K562 (cell line): Measurements from ENCODE around the gene HPCAL1. TPM values are rescaled to one million over a fixed set of nuclear protein-coding genes. Genes with fewer than 3 reads are reported as not detected.

ENCODE experiments used
- ATAC-seq: fragments of 200-7000 bp; cut with Tn5 transposase; 3 replicates; pipeline ENCODE4 v1.9.1; 2020; ENCODE audit warnings: moderate library complexity
- BruUV-seq: library from RNA; stranded (reverse); fragments of 400-500 nt; replicated peaks from 2 replicates; lab custom pipeline; 2021; lab: Mats Ljungman, UMichigan
- CTCF ChIA-PET: fragments of 300-600 bp; formaldehyde crosslinking; extraction: SDS; loops from one replicate; lab custom pipeline; 2021; ENCODE audit warnings: low intra/inter-chr PET ratio; lab: Yijun Ruan, JAX
- POLR2A ChIA-PET: fragments of 300-600, 350-650 bp; sonication (Branson Sonifier 250); formaldehyde crosslinking; extraction: SDS; loops from one replicate; lab custom pipeline; 2021; ENCODE audit warnings: antibody characterized with exemption, inconsistent platforms; lab: Yijun Ruan, JAX
- DNase-seq, 4 experiments: peaks; one replicate each; pipeline versions ENCODE4 v3.0.0 to v3.0.0-alpha.2; 2011 to 2018; ENCODE audit warnings: low spot score in 3 of 4, mixed read lengths in 3 of 4; ENCODE audit errors: extremely low read depth in 1 of 4
- FAIRE-seq: peaks from 2 replicates; lab custom pipeline; 2011; peaks lifted over from hg19 to GRCh38; lab: Jason Lieb, UNC
- H2AFZ ChIP-seq: 2 replicates; pipeline ENCODE4 v1.6.0; 2011; ENCODE audit warnings: low read depth, low read length, control low read depth, inconsistent platforms
- H3K27ac ChIP-seq: fragments of 200-600 bp; 3 replicates; pipeline ENCODE4 v1.8.0; 2011; ENCODE audit warnings: low read depth, mild to moderate bottlenecking, control low read depth, inconsistent platforms, low read length, moderate library complexity, mixed read lengths; ENCODE audit errors: extremely low read depth
- H3K27me3 ChIP-seq, 2 experiments: fragments of 300-600 bp in 1 of 2; 2 replicates in 1 of 2; 3 replicates in 1 of 2; pipeline versions ENCODE4 v1.6.0 to v1.8.0; 2011; ENCODE audit warnings: inconsistent platforms in 2 of 2, low read length in 2 of 2, mild to moderate bottlenecking in 1 of 2, mixed read lengths in 1 of 2, moderate library complexity in 1 of 2; ENCODE audit not compliant: control insufficient read depth in 2 of 2, insufficient read depth in 2 of 2
- H3K36me3 ChIP-seq: fragments of 300-600 bp; 3 replicates; pipeline ENCODE4 v1.8.0; 2011; ENCODE audit warnings: mild to moderate bottlenecking, low read length, inconsistent platforms; ENCODE audit not compliant: control insufficient read depth, insufficient read depth
- H3K4me1 ChIP-seq, 2 experiments: fragments of 200-600 bp in 1 of 2; replicated peaks in 1 of 2; 2 replicates in 1 of 2; 3 replicates in 1 of 2; pipeline versions ENCODE4 v1.5.1 to v1.8.0; 2011; ENCODE audit warnings: inconsistent platforms in 2 of 2, low read length in 2 of 2, mild to moderate bottlenecking in 1 of 2, mixed read lengths in 1 of 2, moderate library complexity in 1 of 2; ENCODE audit not compliant: control insufficient read depth in 2 of 2, insufficient read depth in 2 of 2
- H3K4me2 ChIP-seq: 2 replicates; pipeline ENCODE4 v1.6.1; 2011; ENCODE audit warnings: low read length, control low read depth, inconsistent platforms, mixed read lengths; ENCODE audit not compliant: insufficient read depth
- H3K4me3 ChIP-seq: fragments of 200-600 bp; sonication (generic), shearing (Covaris generic); 2 replicates; pipeline ENCODE4 v1.5.1; 2016; ENCODE audit warnings: control low read depth, inconsistent platforms
- H3K79me2 ChIP-seq: fragments of 200-600 bp; 3 replicates; pipeline ENCODE4 v1.8.0; 2011; ENCODE audit warnings: low read length, inconsistent platforms; ENCODE audit not compliant: control insufficient read depth, insufficient read depth
- H3K9ac ChIP-seq, 2 experiments: 2 replicates each; pipeline versions ENCODE4 v1.6.0 to v1.6.1; 2011; ENCODE audit warnings: low read depth in 2 of 2, low read length in 2 of 2, control low read depth in 1 of 2, inconsistent platforms in 1 of 2, mild to moderate bottlenecking in 1 of 2, mixed read lengths in 1 of 2; ENCODE audit not compliant: insufficient read depth in 1 of 2
- H3K9me1 ChIP-seq: one replicate; pipeline ENCODE4 v1.6.0; 2011; ENCODE audit warnings: inconsistent platforms, mild to moderate bottlenecking, low read length, moderate library complexity; ENCODE audit not compliant: control insufficient read depth, insufficient read depth
- H3K9me3 ChIP-seq: replicated peaks from 2 replicates; pipeline ENCODE4 v1.5.1; 2011; ENCODE audit warnings: low read depth, low read length, inconsistent platforms; ENCODE audit not compliant: control insufficient read depth, insufficient read depth
- H4K20me1 ChIP-seq: replicated peaks from 2 replicates; pipeline ENCODE4 v1.6.1; 2011; ENCODE audit warnings: low read length, inconsistent platforms, mixed read lengths; ENCODE audit not compliant: control insufficient read depth, insufficient read depth
- CEBPB ChIP-seq: fragments of 450-650 bp; IDR thresholded peaks from 2 replicates; pipeline ENCODE4 v1.6.1; 2016; ENCODE audit warnings: missing genetic modification characterization, missing compliant biosample characterization
- NCOA4 ChIP-seq: fragments of 450-650 bp; IDR thresholded peaks from 2 replicates; pipeline ENCODE4 v1.6.1; 2018; ENCODE audit warnings: mild to moderate bottlenecking; ENCODE audit not compliant: partially characterized antibody
- PRMT5 ChIP-seq: sonication (generic); formaldehyde crosslinking; IDR thresholded peaks from 2 replicates; pipeline ENCODE4 v1.5.0; 2020; ENCODE audit warnings: missing genetic modification reagents
- SAFB ChIP-seq: fragments of 200-400 bp; formaldehyde crosslinking; IDR thresholded peaks from 2 replicates; pipeline ENCODE4 v1.6.1; 2017; ENCODE audit warnings: low read depth, low read length, borderline replicate concordance
- SMAD3 ChIP-seq: fragments of 450-650 bp; formaldehyde crosslinking; conservative IDR thresholded peaks from 2 replicates; pipeline ENCODE4 v1.4.0; 2020; ENCODE audit warnings: mild to moderate bottlenecking
- SMARCA4 ChIP-seq: fragments of 450-650 bp; IDR thresholded peaks from 2 replicates; pipeline ENCODE4 v1.6.1; 2016
- WGBS: fragments of 100-300 bp; shearing (Covaris generic); methylation state at CpG from one replicate; pipeline ENCODE4 v1.1.6; 2016; ENCODE audit warnings: low coverage, mixed read lengths; ENCODE audit not compliant: insufficient coverage; ENCODE audit errors: missing lambda C conversion rate; 5-methylcytosine and 5-hydroxymethylcytosine counted together
- in situ Hi-C: fragments of 300-500 bp; cut with MboI; formaldehyde crosslinking; loops from 4 replicates; pipeline ENCODE4 v1.15.0; 2018; ENCODE audit warnings: inconsistent platforms, mixed read lengths
- intact Hi-C: fragments of 100-400 bp; cut with micrococcal nuclease; formaldehyde crosslinking; loops from 2 replicates; pipeline ENCODE4 v1.14.2; 2022
- polyA plus RNA-seq, 8 experiments: library from polyadenylated mRNA; depleted of rRNA in 4 of 8; stranded (reverse) in 5 of 8; unstranded in 3 of 8; fragments of >200 nt; fragmentation: Nextera tagmentation in 2 of 8; fragmentation: Illumina TruSeq in 1 of 8; extraction: Ambion mirVana in 2 of 8; extraction: Trizol in 1 of 8; gene quantifications; 2 replicates each; pipeline versions ENCODE4 v1.2.1 to v1.2.3, GENCODE V29; 2011 to 2014; ENCODE audit warnings: inconsistent platforms in 1 of 8, missing spikeins in 1 of 8
- total RNA-seq, 7 experiments: library from RNA; depleted of rRNA in 6 of 7; stranded (reverse); fragments of >200 nt in 6 of 7; fragmentation: Illumina TruSeq in 2 of 7; extraction: Trizol in 2 of 7; gene quantifications; 2 replicates each; pipeline versions ENCODE4 v1.2.1 to v1.2.3, GENCODE V29; 2011 to 2021; ENCODE audit warnings: low replicate concordance in 1 of 7
- TF ChIP-seq, protein P1 (sequence below): fragments of 250-450 bp; sonication (Bioruptor Pico); IDR thresholded peaks from 2 replicates; pipeline ENCODE4 v1.8.0; 2022; ENCODE audit warnings: inconsistent platforms, mild to moderate bottlenecking, moderate library complexity, borderline replicate concordance
- TF ChIP-seq, protein P2 (sequence below): fragments of 450-650 bp; IDR thresholded peaks from 2 replicates; pipeline ENCODE4 v1.7.1; 2018; ENCODE audit warnings: mild to moderate bottlenecking, low read depth; ENCODE audit not compliant: partially characterized antibody
- TF ChIP-seq, protein P3 (sequence below): fragments of 450-650 bp; formaldehyde crosslinking; IDR thresholded peaks from 2 replicates; pipeline ENCODE4 v1.4.0; 2020; ENCODE audit warnings: mild to moderate bottlenecking, moderate library complexity
- TF ChIP-seq, protein P4 (sequence below): sonication (generic); formaldehyde crosslinking; IDR thresholded peaks from 2 replicates; pipeline ENCODE4 v1.8.0; 2022; ENCODE audit warnings: mild to moderate bottlenecking, missing genetic modification reagents

The HPCAL1 gene
- total and polyA plus RNA-seq, 9 of the 15 experiments (the other 6 are each of a cell fraction or from before 2014, with no cell fraction given) = 2.7 to 65.5 (median 23.9) TPM

DNA sequence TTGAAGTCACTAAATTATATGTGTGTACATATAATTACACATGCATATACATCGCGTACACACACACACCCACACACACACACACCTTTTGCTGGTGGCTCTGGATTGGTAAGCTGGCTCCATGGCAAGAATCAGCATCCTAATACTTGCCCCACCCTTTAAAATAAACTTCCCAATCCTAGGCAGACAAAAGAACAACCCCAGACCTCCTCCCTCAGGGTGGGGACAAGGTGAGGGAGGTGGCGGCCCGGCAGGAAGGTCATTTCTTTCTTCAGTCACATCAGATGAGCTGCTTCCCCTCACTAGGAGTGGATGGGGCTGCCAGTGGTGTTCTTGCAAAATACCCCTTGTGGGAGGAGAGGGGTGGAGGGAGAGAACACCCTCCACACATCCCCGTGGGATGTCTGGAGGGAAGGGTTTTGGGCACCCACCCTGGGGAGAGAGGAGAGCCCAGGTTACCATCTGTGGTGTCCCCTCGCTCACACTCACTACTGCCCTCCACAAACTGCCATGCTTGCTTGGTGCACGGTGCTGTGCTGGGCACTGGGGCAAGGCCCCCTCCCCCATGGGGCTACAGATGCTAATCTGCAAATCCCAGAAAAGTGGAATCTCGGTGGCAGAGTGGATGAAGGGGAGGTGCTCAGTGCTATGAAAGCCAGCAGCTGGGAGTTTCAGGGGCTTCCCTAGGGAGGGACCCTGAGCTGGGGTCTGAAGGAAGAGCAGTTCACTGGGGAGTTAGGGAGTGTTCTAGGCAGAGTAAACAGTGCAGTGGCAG, 81.4 kb downstream of the HPCAL1 start (continued):
- TF ChIP-seq, protein P1, sequence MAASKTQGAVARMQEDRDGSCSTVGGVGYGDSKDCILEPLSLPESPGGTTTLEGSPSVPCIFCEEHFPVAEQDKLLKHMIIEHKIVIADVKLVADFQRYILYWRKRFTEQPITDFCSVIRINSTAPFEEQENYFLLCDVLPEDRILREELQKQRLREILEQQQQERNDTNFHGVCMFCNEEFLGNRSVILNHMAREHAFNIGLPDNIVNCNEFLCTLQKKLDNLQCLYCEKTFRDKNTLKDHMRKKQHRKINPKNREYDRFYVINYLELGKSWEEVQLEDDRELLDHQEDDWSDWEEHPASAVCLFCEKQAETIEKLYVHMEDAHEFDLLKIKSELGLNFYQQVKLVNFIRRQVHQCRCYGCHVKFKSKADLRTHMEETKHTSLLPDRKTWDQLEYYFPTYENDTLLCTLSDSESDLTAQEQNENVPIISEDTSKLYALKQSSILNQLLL (CRISPR knock-in tag) = no peak
- TF ChIP-seq, protein P2, sequence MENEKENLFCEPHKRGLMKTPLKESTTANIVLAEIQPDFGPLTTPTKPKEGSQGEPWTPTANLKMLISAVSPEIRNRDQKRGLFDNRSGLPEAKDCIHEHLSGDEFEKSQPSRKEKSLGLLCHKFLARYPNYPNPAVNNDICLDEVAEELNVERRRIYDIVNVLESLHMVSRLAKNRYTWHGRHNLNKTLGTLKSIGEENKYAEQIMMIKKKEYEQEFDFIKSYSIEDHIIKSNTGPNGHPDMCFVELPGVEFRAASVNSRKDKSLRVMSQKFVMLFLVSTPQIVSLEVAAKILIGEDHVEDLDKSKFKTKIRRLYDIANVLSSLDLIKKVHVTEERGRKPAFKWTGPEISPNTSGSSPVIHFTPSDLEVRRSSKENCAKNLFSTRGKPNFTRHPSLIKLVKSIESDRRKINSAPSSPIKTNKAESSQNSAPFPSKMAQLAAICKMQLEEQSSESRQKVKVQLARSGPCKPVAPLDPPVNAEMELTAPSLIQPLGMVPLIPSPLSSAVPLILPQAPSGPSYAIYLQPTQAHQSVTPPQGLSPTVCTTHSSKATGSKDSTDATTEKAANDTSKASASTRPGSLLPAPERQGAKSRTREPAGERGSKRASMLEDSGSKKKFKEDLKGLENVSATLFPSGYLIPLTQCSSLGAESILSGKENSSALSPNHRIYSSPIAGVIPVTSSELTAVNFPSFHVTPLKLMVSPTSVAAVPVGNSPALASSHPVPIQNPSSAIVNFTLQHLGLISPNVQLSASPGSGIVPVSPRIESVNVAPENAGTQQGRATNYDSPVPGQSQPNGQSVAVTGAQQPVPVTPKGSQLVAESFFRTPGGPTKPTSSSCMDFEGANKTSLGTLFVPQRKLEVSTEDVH = no peak
- TF ChIP-seq, all 486 proteins: peak for 0

DNA sequence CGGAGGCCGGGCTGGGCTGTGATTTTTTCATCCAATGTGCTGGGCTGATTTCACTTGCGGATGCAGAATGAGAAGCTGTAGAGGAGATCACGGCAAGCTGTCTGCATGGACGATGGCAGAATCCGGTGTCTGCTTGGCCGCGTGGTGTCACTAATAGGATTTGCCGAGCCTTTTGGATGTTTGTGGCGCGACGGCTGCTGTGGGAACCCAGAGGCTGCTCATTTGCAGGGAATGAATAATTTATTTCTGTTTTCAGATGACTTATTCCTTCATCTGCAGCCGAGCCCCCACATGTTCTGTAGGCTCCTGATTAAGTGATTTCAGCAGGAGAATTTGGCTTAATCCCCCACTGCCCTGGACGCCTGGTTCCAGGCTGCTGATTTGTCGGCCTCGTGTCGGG, 82.8 kb downstream of the HPCAL1 start:
- Histone ChIP-seq H2AFZ (no peak overlapping the region), H3K9ac (no peak overlapping the region; a peak in 1 of 4 replicates), H4K20me1 (peaks cover 61% of the 10 kb centered on the region), H3K27ac (no peak overlapping the region), H3K36me3 (no peaks in the 10 kb centered on the region), H3K79me2 (peaks cover 43% of the 10 kb centered on the region), H3K27me3 (no peaks in the 10 kb centered on the region), H3K9me1 (no peaks in the 10 kb centered on the region), H3K9me3 (no peaks in the 10 kb centered on the region), H3K4me1 (peaks cover 23 to 44% of the 10 kb centered on the region in 2 experiments), H3K4me2 (no peak overlapping the region), H3K4me3 (no peak overlapping the region)
- intact Hi-C loops (no loop called here), in situ Hi-C loops (no loop called here)
- CTCF ChIA-PET = no interaction called here
- TF ChIP-seq, protein P3, sequence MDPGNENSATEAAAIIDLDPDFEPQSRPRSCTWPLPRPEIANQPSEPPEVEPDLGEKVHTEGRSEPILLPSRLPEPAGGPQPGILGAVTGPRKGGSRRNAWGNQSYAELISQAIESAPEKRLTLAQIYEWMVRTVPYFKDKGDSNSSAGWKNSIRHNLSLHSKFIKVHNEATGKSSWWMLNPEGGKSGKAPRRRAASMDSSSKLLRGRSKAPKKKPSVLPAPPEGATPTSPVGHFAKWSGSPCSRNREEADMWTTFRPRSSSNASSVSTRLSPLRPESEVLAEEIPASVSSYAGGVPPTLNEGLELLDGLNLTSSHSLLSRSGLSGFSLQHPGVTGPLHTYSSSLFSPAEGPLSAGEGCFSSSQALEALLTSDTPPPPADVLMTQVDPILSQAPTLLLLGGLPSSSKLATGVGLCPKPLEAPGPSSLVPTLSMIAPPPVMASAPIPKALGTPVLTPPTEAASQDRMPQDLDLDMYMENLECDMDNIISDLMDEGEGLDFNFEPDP = no peak
- TF ChIP-seq PRMT5 (CRISPR knock-in tag) (no peak), SAFB (no peak), SMAD3 (CRISPR knock-in tag) (no peak), NCOA4 (no peak), SMARCA4 (no peak), CEBPB (tag) (no peak)
- TF ChIP-seq, protein P4, sequence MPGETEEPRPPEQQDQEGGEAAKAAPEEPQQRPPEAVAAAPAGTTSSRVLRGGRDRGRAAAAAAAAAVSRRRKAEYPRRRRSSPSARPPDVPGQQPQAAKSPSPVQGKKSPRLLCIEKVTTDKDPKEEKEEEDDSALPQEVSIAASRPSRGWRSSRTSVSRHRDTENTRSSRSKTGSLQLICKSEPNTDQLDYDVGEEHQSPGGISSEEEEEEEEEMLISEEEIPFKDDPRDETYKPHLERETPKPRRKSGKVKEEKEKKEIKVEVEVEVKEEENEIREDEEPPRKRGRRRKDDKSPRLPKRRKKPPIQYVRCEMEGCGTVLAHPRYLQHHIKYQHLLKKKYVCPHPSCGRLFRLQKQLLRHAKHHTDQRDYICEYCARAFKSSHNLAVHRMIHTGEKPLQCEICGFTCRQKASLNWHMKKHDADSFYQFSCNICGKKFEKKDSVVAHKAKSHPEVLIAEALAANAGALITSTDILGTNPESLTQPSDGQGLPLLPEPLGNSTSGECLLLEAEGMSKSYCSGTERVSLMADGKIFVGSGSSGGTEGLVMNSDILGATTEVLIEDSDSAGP (CRISPR knock-in tag) = no peak
- ATAC-seq (no peak), FAIRE-seq (no peak), DNase-seq (no peak)
- no TSS peak for BruUV-seq
- WGBS = 82% methylated on average over 16 of the region's 17 CpGs
- POLR2A ChIA-PET = interaction anchor here (2.1 kb wide), 1 partner anchor 10 kb away, joined by 6 read pairs; no protein-coding TSS in a partner anchor
